Mammary epithelial cell (primary cell): ENCODE data around the gene TMSB15C.

Source experiments
- CTCF ChIP-seq, 2 donors: IDR thresholded peaks in 1 of 2; conservative IDR thresholded peaks in 1 of 2; 2 replicates each; pipeline ENCODE4 v1.5.1; 2011 to 2012; ENCODE audit warnings: inconsistent platforms in 2 of 2, low read length in 2 of 2, mild to moderate bottlenecking in 2 of 2, control low read depth in 1 of 2, low read depth in 1 of 2; ENCODE audit not compliant: insufficient read depth in 1 of 2; ENCODE audit errors: extremely low read depth in 1 of 2
- EZH2 ChIP-seq: IDR thresholded peaks from 2 replicates; pipeline ENCODE4 v1.6.1; 2012; ENCODE audit warnings: low read length, inconsistent platforms, borderline replicate concordance

- no peak for TF ChIP-seq CTCF (conservative IDR thresholded peaks at IDR 0.05 in 1 of 2, IDR thresholded peaks at IDR 0.05 in 1 of 2; ENCODE audit: extremely low read depth in 1 of 2, insufficient read depth in 1 of 2, low read depth in 1 of 2, low read length in 2 of 2)
- TF ChIP-seq EZH2 = no peak
These were observed 30.4 kb downstream of the TMSB15C start for GRCh38 chrX:104045642-104046041.
